NCI-H526 treated with DMSO at 0.1 percent for 48 hours (cell line): ENCODE data around the gene SH3PXD2A.
A peak's percentile ranks its signal among the peaks of the same experiment; 100 is the strongest.

Experiments used
- DNase-seq: peaks from one replicate; lab custom pipeline; 2025; lab: John Stamatoyannopoulos, UW

SH3PXD2A gene

DNA sequence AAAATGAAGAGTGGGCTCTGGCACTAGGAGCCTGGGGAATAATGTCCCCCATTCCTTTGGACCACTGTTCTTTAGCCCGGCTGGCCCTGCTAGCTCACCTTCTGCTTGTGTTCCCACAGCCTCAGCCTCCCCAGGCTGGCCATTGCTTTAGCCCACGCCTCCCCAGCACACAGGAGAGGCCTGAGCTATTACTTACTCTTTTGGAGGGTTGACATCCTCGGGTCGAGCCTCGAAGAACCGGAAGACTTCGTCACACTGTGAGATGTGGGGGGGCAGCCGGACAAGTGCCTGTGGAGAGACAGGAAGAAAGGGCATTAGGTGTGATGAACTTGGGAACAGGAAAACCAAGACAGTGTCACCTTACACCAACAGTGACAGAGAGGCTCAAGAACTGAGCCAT lies 131.3 kb downstream of the SH3PXD2A start:
- DNase-seq, result no peak

DNA sequence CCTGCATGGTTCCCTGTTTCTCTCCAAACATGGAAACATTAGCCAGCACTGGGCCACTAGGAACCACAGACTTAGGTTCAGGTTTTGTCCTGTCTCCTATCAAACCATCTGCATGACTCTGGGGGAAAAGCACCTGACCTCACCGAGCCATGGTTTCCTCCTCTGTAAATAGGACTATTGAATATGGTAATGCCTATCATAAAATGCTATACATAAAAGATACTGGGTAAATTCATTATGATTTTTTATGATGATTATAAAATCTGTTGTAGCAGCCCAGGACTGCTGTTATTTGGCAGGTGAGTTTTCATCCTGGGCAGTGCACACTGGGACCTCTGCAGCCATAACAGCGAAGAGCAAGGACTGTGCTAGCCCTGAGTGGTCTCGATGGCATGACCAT lies 131.8 kb downstream of the SH3PXD2A start:
- DNase-seq, result no peak

DNA sequence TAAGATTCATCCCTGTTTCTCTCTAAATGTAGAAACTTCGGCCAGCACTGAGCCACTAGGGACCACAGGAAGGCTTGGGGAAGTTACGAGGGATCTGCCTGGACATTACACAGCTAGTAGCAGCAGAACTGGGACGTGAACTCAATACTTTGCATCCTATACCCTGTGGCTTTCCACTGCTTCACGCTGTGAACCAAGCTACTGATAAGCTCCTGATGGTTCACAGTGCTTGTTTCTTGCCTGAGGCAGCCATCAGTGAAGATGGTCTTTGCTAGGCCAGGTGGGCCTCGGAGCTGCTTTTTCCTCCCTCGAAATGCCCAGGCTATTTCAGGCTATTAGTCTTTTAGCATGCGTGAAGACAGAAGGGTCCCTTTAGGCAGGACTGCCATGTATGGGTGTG lies 132.7 kb downstream of the SH3PXD2A start:
- no peak for DNase-seq

DNA sequence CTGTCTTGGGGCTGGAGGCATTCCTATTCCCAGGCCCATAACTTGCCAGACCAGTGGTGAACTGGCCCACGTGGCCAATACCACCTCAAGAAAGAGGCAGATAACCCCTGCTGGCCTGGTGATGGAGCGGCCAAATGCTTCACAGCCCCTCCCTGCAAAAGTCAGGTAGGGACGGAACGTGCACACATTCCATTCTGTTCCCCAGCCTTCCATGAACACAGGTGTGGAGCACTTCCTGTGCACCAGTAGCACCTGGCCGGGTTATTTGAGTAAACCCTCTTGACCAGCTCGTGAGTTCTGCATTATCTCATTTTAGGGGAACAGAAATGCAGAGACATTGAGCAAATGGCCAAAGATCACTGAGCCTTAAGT lies 134.4 kb downstream of the SH3PXD2A start:
- no peak for DNase-seq

DNA sequence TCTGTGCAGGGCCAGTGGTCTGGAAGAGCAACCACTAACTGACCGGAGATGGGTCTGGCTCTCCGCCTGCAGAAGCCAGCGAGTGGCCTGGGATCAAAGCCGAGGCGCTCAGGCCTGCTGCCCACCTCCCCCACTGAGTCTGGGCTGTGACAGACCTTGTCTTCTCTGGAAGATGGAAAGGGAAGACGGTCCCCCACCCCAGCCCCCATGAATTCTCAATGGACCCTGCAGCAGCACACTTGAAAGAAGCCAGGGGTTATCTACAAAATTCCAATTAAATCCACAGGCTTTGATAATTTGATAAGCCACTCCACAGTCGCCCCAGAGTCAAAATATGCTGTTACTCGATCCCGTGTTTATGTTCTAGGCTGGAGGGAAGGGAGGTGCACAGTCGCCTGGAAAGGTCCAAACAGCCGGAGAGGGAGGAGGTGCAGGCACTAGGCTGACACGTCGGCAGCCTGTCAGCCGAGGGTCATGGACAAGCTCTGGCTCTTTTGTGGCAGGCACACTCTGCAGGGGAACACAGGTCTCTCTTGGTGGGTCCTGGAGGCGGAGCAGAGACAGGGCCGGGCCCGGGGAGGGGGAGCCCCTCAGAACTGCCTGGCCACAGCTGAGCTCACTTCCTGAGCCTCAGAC lies 134.9 kb downstream of the SH3PXD2A start:
- no peak for DNase-seq

DNA sequence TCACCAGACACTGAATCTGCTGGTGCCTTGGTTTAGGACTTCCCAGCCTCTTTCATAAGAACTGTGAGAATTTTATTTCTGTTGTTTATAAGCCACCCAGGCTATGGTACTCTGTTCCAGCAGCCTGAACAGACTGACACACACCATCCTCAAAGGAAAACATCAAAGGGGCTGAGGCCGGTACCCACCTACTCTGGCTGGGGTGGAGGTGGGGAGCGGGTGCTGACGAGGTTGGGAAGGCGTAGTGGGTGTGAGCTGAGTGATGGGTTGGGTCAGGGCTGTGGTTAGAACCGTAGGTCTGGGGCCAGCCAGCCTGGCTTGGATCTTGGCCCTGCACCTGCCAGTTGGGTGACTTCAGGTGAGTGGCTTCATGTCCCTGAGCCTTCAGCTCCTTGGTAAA lies 136.3 kb downstream of the SH3PXD2A start:
- DNase-seq, result no peak

DNA sequence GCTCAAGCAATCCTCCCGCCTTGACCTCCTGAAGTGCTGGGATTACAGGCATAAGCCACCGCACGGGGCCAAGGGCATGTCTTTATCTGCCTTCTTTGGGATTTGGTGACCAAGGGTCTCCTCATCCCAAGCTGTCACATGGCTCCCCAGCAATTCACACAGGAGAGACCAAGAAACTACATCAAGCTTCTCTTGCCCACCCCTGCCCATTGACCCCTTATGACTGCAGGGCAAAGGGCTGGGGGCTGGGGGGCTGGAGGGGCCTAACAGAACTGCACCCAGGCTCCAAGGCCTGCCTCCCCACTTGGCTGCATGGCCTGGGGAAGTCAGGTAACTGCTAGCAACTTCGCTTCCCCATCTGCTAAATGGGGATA lies 137.1 kb downstream of the SH3PXD2A start:
- DNase-seq, result no peak

DNA sequence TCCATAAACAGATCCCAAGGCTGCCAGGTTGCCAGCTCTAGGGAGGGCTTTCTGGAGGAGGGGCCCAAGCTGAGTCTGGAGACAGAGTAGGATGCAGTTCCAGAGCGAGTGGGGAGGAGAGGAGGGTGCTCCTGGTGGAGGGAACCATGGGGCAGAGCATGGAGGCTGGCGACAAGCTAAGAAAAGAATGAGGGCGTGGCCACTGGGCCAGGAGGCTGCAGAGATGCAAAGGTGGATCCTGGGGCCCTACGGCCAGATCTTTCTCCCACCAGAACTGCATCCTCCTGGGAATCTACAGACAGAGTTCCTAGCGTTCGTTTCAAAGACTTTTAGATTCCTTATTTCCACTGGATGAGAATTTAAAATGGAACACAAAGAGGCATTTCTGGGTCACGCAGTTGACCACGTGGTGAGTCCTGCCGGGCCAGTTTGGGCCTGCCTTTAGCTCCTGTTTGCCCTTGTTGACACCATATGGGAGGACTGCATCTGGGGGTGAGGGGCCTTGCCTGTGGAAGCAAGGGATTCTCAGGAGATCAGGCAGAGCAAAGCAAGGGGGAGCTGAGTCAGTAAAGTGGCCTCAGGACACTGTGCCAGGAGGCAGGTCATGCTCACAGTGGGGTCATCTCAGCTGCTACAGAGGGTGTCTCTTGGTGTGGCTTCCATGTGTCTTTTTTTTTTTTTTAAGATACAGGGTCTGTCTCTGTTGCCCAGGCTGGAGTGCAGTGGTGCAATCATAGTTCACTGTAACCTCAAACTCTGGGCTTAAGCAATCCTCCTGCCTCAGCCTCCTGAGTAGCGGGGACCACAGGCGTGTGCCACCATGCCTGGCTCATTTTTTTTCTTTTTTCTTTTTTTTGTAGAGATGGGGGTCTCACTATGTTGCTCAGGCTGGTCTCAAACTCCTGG lies 137.8 kb downstream of the SH3PXD2A start:
- no peak for DNase-seq

DNA sequence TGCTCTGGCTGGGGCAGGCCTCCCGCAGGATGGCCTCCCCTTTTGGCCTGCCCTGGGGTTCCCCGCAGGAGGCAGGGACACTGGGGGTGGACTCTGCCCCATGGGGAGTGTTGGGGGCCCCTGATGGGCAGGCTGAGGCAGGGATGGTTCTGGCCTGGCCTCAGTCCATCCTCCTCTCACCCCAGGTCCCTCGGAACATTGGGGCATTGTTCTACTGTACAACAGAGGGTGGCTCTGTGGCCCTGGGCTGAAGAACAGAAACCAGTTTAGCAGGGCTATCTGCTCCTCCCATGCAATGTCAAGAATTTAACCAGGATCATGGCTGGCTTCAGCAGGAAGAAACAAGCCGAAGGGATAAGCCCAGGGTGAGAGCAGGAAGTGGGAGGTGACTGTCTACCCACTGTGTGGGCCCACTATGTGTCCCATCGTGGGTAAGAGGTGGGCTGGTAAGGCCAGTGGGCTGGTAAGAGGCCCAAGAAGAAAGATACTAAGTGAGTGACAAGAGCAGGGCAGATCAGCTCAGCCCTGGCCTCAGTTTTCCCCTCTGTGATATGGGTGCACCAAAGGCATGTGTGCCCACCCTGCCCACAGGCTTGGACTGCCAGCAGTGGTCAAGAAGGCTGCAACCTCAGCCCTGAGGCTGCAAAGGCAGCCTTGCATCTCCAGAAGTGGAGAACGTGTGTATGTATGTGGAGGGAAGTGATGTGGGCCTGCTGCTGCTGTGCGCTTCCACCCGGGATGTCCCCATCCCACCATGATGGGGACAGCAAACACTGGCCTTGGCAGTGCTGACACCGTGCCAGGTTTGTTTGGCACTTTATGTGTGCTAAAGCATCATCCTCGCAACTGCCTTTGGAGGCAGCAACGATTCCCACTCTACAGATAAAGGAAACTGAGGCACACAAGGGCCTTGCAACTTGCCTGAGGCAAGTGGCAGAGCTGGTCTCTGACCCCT lies 138.9 kb downstream of the SH3PXD2A start:
- DNase-seq, result no peak

DNA sequence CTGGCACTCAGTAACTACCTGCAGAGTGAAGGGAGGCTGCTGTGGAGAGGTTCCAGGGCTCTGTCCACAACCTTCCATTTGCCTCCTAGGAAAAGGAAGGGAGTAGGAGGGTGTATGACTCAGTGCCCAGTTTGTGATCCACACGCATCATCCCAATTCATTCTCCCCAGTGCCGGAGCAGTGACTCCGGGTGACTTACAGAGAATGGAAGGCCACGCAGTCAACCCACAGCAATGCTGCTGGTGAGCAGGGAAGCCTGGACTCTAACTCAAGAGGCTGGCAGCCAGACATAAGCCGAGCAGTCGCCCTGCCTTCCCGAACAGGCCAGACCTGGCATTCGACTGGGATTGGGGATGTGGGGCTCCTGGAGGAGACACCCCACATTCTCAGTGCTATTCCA lies 139.9 kb downstream of the SH3PXD2A start:
- DNase-seq, result no peak

DNA sequence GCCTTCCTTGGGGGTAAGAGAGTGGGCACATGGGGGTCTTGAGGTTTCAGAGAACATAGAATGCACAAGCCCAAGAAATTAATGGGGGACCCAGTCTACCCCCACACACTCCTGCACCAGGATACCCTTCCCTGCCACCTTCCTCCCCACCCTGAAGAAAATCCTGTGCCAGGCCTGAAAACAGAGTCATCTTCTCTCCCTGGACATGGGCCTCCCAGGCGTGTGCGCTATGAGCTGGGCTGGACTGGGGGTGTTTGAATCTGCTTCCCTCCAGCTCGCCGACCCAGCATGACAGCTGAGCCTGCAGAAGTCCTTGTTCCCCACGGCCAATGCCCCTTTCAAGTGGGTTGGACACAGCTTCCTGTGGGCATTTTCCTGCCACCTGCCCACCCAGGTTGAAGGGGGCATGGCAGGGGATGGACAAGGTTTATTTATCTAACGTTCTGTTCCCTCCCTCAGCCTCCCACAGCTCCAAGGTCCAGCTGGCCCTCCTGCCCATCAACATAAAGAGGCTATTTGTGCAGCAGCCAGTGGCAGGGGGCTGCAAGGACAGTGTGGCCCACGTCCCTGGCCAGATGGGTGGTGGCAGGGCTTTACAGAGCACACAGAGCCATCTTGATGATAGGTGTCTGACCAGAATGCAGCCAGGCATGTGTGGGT lies 141.0 kb downstream of the SH3PXD2A start:
- no peak for DNase-seq

DNA sequence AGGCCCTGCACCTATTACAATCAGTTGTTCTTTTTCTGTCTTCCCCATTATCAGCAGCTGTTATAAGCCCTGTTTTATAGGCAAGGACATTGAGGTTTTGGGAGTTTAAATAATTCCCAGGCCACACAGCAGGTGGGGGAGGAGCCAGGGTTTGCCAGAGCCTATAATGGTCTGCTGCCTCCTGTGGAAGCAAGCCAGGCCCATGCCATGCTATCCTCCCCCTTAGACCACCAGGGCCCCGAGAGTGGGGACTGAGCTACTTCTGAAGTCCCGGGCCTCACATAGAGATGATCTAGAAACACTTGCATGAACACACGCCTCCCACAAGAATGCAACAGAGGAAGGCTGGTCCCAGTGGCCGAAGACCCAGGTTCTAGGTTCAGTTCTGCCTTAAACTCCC lies 141.7 kb downstream of the SH3PXD2A start:
- no peak for DNase-seq

DNA sequence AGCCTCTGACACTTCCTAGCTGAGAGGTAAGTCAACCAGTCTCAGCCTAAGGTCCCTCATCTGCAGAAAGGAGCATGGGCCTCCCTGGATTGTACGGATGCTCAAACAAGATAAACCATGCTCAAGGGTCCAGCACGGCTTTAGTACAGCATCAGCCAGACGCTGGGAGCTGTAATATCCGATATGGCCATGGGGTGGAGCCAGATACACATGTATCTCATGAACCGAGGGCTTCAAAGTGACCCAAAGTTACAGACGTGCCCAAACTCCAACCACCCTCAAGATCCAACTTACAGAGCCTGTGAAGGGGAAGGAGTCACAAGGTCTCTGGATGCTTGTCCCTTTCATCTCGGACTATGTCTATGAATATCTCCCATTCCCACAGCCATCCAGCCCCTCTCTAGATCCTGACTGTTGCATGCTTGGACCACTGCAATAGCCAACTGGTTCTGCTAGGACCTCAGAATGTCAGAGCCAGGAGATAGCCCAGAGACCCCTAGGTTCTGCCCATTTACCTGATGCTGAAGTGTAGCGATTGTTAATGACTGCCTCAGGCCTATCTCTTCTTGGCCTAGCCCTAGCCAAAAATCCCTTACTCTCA lies 142.4 kb downstream of the SH3PXD2A start:
- peak; percentile 24 for DNase-seq

DNA sequence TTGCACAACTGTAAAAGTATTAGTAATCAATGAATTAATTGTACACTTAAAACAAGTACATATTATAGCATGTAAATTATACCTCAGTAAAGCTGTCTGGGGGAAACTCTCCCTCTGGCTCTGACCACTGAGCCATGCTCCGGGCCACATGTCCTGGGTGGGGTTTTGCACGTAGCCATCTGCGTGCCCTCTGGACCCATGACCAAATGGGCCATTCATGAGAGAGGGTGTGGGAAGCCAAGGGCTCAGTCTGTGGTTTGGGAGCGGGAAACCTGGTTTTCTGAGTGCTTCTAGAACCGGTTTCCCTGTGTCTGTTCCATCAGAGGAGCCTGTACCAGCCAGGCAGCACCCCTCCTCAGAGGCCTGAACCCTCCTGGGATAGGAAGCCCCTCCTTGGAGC lies 143.2 kb downstream of the SH3PXD2A start:
- DNase-seq, result no peak

DNA sequence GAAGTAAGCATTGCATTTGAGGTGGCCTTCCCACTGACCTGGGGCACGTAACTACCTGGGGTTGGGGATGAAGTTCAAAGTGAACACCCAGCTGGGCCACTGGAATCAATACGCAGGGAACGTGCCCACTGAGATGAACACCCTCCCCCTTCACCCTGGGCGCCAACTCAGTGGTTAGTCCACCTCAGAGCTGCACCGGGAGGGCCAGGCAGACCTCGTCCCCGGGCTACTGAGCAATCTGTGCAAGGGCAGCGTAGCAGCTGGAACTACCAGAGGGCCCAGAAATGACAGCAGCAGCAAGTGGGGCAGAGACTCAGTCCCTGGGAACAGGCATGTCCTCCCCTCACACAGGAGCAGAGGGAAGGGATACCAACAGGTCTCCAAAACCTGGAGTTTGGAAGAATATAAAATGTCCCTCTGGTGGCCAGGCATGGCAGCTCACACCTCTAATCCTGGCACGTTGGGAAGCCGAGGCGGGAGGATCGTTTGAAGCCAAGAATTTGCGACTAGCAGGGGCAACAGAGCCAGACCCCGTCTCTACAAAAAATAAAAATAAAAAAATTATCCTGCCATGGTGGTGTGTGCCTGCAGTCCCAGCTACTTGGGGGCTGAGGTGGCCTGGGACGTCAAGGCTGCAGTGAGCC lies 143.9 kb downstream of the SH3PXD2A start:
- no peak for DNase-seq

DNA sequence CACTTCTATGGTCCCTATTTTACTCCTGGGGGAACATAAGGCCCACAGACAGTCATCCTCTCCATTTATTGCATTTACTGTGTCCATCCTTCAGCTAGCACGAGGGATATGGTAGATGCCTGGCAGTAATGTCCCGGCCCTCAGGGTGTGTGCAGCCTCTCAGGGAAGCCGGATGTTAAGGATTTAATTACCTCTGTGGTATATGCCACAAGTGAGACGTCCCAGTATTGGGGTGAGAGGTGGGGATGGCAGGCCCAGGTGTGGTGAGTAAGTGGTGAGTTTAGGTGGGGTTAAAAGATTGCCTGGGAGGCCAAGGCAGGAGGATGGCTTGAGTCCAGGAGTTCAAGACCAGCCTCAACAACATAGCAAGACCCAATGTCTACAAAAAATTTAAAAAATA lies 144.9 kb downstream of the SH3PXD2A start:
- DNase-seq, result no peak

DNA sequence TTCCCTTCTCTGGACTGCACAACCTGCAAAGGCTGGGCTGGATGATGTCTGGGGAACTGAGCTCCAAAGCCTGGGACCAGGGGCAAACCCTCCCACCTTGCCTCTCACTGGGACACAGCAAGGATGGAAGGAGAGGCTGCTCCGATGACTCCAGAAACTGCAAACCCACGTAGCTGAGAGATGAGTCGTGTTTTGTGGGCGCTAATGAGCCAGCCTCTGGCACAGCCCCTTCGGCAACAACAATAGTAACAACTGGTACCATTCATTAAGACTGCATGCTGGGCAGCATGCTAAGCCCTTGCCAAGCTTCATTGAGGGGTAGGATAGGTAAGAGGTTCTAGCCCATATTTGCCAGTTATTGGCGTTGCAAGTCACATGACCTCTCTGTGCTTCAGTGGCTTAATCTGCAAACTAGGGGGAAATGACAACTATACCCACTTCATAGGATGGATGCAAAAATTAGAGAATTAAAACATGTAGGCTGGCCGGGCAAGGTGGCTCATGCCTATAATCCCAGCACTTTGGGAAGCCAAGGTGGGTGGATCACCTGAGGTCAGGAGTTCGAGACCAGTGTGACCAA lies 145.9 kb downstream of the SH3PXD2A start:
- DNase-seq, result no peak

DNA sequence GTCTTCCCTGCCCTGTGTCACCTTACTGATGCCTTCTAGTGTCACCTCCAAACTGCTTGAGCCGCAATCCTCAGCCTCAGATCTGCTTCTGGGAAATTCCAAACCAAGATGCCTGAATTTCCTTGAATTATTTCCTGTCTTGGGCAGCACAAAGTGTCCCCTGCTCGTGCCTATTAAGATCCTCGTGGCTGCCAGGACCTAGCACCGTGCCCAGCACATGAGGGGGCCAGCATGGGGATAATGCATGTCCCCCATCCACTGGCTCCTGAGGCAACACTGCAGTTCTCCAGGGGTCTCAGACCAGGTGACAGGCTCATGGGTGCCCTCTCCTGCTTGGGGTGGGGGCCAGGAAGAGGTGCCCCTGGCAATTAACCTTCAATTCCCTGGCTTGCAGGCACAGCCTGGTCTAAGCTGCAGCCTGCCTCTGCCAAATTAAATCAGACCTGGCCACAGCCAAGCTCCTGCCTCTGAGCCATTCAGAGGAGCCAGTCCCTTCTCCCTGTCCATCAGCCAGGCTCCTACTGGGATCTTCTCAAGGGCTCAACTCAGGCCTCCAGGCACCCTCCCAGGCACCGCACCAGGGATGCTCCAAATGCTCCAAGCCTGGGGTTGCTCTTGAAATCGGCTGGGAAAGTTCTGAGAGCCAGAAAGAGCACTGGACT lies 146.6 kb downstream of the SH3PXD2A start:
- DNase-seq, result no peak

DNA sequence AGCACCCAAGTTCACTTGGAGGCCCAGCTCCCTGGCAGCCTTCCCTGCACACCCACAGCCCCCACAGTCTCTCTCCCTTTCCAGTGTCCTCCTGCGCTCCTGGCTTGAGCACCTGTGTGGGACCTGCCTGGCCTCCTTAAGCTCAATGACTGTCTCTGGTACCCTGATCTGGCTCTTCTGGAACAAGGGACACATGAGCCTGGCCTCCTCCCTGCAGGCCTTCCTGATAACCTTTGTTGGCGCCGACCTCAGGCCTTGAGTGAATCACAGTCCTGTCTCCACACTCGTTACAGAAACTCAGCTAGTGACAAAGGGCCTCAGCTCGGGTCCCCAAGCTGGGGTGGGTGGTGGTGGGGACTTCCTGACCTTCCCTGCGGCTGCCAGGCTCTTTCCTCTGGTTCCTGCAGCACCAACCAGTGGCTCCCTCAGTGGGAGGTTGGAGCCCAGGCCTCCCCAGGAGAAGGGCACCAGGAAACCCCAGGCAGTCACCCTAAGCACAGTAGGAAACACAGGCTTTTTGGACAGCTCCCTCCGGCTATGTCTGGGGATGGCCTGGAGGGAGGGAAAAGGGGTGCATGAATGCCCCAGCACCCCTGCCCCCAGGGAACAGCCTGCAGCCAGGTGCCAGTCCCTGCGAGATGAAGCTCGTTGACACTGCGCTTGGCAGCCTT lies 147.3 kb downstream of the SH3PXD2A start:
- no peak for DNase-seq

DNA sequence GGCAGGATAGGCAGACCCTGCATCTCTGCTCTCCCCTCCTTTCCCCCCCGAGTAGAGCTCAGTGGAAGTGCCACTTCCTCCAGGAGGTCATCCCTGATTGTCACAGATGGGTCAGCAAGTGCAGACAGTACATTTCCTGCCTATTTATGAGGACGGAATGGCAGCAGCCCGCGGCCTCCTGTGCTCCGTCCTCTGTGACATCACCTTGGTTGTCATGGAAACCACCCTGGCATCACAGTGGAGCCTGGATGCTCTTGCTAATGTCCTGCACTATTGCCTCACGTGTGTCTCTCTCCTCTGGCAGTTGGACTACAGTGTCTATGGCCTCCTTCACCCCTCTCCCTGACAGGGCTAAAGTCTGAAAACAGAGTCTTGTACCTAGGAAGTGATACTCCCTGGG lies 148.6 kb downstream of the SH3PXD2A start:
- no peak for DNase-seq
